HG03432 (cell line): ENCODE results near the gene PRMT1.

Experiments used
- ATAC-seq: cut with Tn5 transposase; IDR thresholded peaks from one replicate; pipeline ENCODE4 v1.9.1; 2021; ENCODE audit warnings: mild to moderate bottlenecking, moderate library complexity; ENCODE audit not compliant: unreplicated experiment

The PRMT1 gene

GRCh38 chr19:49651029-49651819 is 25.8 kb upstream of the PRMT1 start:
- no peak for ATAC-seq

GRCh38 chr19:49651820-49652550 is 25.1 kb upstream of the PRMT1 start:
- no peak for ATAC-seq

- no peak for ATAC-seq
These were observed 24.3 kb upstream of the PRMT1 start for GRCh38 chr19:49652551-49653465.

GRCh38 chr19:49653466-49653806 is 23.6 kb upstream of the PRMT1 start:
- no peak for ATAC-seq

- ATAC-seq = no peak
These were observed 22.5 kb upstream of the PRMT1 start for GRCh38 chr19:49654581-49654980.

GRCh38 chr19:49655570-49656455 is 21.3 kb upstream of the PRMT1 start:
- no peak for ATAC-seq

GRCh38 chr19:49656456-49657109 is 20.5 kb upstream of the PRMT1 start:
- ATAC-seq = no peak

GRCh38 chr19:49657493-49658138 is 19.5 kb upstream of the PRMT1 start:
- no peak for ATAC-seq

- ATAC-seq = no peak
These were observed 18.9 kb upstream of the PRMT1 start for GRCh38 chr19:49658139-49658517.

GRCh38 chr19:49658566-49659442 is 18.3 kb upstream of the PRMT1 start:
- no peak for ATAC-seq

- no peak for ATAC-seq
These were observed 16.6 kb upstream of the PRMT1 start for GRCh38 chr19:49660338-49660961.

- no peak for ATAC-seq
These were observed 15.1 kb upstream of the PRMT1 start for GRCh38 chr19:49662011-49662410.

GRCh38 chr19:49663224-49663623 is 13.8 kb upstream of the PRMT1 start:
- no peak for ATAC-seq

GRCh38 chr19:49664171-49665035 is 12.7 kb upstream of the PRMT1 start:
- peak; percentile 47 for ATAC-seq

GRCh38 chr19:49665036-49665350 is 12.1 kb upstream of the PRMT1 start:
- no peak for ATAC-seq

- peak; percentile 71 for ATAC-seq
These were observed 11.5 kb upstream of the PRMT1 start, which contains the start of the genes BCL2L12 and IRF3 for GRCh38 chr19:49665351-49666119. BCL2L12 (plus strand) TSS chr19:49665933; CDS start chr19:49666693, 760 bp downstream. IRF3 (minus strand) TSS chr19:49665857; CDS start chr19:49664838, 1,019 bp downstream.
